ENCODE data around the gene FAM193A. TPM values are rescaled to one million over a fixed set of nuclear protein-coding genes. Genes with fewer than 3 reads are reported as not detected.
"Not testable (repeated sequence)": the region's sequence is repeated elsewhere in the genome, so short reads cannot be mapped to it uniquely, and the experiment has no call there.

FAM193A gene
- total RNA-seq, 1 donor from 2014 or later, result 19.8 TPM

GRCh38 chr4:2672700-2673099 lies 136.3 kb downstream of the FAM193A start:
- H3K27me3 ChIP-seq (ENCODE audit: control insufficient read depth, insufficient read depth, low read length), result no peaks in the 10 kb centered on the region
- no peak for DNase-seq (ENCODE audit: low read depth)
- TF ChIP-seq CTCF (IDR thresholded peaks at IDR 0.05; ENCODE audit: insufficient read depth, low read length, poor library complexity, severe bottlenecking), result no peak
- no peaks in the 10 kb centered on the region for H3K36me3 ChIP-seq (ENCODE audit: control insufficient read depth, insufficient read depth, low read length)
- no peak overlapping the region for H3K4me3 ChIP-seq (ENCODE audit: low read depth, low read length)

DNA sequence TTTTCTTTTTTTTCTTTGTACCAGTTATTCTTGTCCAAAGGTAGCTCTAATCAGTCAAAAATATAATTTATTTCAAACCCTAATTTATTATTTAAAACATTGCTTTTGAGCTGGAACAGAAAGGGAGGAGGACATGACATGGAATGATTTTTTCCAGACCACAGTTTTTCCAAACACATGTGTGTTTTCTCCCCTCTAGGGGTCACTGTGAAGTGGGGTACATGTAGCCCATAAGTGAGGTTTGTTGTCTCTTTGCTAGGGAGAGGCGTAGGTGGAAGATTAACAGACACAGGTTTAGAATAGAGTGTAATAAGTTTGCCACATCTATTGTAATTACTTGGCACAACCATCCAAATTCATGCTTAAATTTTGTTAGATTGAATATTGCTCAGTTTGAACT lies 136.7 kb downstream of the FAM193A start:
- peak; percentile 42 for TF ChIP-seq CTCF (IDR thresholded peaks at IDR 0.05; ENCODE audit: insufficient read depth, low read length, poor library complexity, severe bottlenecking)
- no peak for DNase-seq (ENCODE audit: low read depth)

DNA sequence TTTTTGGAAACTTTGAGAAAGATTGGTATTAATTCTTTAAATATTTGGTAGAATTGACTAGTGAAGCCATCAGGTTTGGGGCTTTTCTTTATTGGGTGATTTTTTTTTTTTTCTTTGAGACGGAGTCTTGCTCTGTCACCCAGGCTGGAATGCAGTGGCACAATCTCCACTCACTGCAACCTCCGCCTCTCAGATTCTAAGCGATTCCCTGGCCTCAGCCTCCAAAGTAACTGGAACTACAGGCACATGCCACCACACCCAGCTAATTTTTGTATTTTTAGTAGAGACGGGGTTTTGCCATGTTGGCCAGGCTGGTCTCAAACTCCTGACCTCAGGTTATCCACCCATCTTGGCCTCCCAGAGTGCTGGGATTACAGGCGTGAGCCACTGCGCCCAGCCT lies 143.3 kb downstream of the FAM193A start:
- not testable (repeated sequence) for H3K4me3 ChIP-seq (ENCODE audit: low read depth, low read length); H3K27me3 ChIP-seq (ENCODE audit: control insufficient read depth, insufficient read depth, low read length); H3K36me3 ChIP-seq (ENCODE audit: control insufficient read depth, insufficient read depth, low read length); DNase-seq (ENCODE audit: low read depth)

More for the DNA sequence above, 136.7 kb downstream of the FAM193A start:
- H3K4me3 ChIP-seq (ENCODE audit: low read depth, low read length), result no peak overlapping the region
- no peaks in the 10 kb centered on the region for H3K36me3 ChIP-seq (ENCODE audit: control insufficient read depth, insufficient read depth, low read length)
- H3K27me3 ChIP-seq (ENCODE audit: control insufficient read depth, insufficient read depth, low read length), result no peaks in the 10 kb centered on the region

GRCh38 chr4:2684486-2684885 lies 148.0 kb downstream of the FAM193A start:
- Histone ChIP-seq H3K27me3 (ENCODE audit: control insufficient read depth, insufficient read depth, low read length) (no peaks in the 10 kb centered on the region), H3K4me3 (ENCODE audit: low read depth, low read length) (no peak overlapping the region), H3K36me3 (ENCODE audit: control insufficient read depth, insufficient read depth, low read length) (no peaks in the 10 kb centered on the region)
- DNase-seq (ENCODE audit: low read depth), result no peak
- TF ChIP-seq CTCF (IDR thresholded peaks at IDR 0.05; ENCODE audit: insufficient read depth, low read length, poor library complexity, severe bottlenecking), result no peak

DNA sequence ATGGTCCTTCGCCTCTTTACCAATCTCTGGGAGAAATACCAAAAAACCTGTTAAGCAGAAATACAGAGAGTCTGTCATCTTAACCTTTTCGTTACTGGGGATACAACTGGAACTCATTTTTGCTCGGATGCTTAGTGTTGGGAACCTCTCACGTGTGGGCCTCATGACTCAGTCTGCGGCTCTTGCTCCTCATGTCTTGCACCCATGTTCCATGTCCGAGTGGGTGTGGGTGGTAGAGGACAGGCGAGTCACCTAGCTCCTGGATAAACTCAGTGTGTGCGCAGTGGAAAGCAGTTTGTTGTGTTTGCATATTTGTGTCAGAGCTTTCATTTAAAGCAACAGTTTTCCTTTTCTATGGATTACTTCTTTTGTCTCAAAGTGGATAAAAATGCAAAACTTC lies 149.1 kb downstream of the FAM193A start:
- Histone ChIP-seq H3K4me3 (ENCODE audit: low read depth, low read length) (no peak overlapping the region), H3K36me3 (ENCODE audit: control insufficient read depth, insufficient read depth, low read length) (no peaks in the 10 kb centered on the region), H3K27me3 (ENCODE audit: control insufficient read depth, insufficient read depth, low read length) (no peaks in the 10 kb centered on the region)
- DNase-seq (ENCODE audit: low read depth), result no peak
- no peak for TF ChIP-seq CTCF (IDR thresholded peaks at IDR 0.05; ENCODE audit: insufficient read depth, low read length, poor library complexity, severe bottlenecking)

DNA sequence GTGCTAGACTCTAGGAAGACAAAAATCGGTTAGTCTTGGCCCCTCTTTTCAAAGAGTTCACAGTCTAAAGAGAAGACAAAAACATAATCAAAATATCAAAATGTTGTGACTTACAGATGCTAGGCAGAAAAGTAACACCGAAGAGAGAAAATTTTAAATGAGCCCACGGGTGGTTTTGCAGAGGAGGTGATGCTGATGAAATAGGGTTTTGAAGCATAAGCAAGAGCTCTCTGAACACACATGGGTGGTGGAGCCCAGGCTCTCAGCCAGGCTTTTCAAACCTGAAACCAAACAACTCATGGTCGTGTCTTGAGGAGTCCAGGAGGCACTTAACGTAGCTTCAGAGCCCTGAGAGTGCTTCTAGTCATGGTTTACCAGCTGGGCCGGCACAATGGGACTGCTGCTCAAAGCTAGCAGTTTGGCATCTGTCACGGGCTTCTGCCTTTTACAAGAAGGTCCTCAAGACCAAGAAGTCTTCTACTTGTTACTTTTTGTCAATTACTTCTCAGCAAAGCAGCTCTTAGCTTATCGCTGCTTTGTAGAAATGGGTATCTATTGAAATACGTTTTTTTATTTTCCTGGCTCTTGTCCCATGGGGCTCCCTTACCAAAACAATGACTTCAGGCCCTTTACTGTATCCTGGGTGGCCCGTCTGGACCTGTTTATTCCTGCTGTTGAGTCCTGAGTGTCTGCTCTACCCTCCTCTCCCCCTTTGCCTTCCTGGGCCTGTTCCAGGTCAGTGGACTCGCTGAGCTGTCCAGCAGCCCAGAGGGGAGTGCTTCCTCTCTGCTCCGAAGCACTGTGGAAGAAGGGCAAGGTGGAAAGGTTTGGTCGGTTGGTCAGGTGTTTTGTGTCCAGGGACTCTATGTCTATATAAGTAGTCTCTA lies 150.2 kb downstream of the FAM193A start:
- H3K36me3 ChIP-seq (ENCODE audit: control insufficient read depth, insufficient read depth, low read length), result no peaks in the 10 kb centered on the region
- no peak for DNase-seq (ENCODE audit: low read depth)
- H3K4me3 ChIP-seq (ENCODE audit: low read depth, low read length), result no peak overlapping the region
- TF ChIP-seq CTCF (IDR thresholded peaks at IDR 0.05; ENCODE audit: insufficient read depth, low read length, poor library complexity, severe bottlenecking), result no peak
- H3K27me3 ChIP-seq (ENCODE audit: control insufficient read depth, insufficient read depth, low read length), result no peaks in the 10 kb centered on the region

All from kidney epithelial cell (primary cell).